Measurements from ENCODE around the gene BRK1. TPM values are rescaled to one million over a fixed set of nuclear protein-coding genes. Genes with fewer than 3 reads are reported as not detected.
A peak's percentile ranks its signal among the peaks of the same experiment; 100 is the strongest.

BRK1 gene
- polyA plus RNA-seq, 1 of the 3 experiments (the other 2 are of a cell fraction), result 211 TPM

DNA sequence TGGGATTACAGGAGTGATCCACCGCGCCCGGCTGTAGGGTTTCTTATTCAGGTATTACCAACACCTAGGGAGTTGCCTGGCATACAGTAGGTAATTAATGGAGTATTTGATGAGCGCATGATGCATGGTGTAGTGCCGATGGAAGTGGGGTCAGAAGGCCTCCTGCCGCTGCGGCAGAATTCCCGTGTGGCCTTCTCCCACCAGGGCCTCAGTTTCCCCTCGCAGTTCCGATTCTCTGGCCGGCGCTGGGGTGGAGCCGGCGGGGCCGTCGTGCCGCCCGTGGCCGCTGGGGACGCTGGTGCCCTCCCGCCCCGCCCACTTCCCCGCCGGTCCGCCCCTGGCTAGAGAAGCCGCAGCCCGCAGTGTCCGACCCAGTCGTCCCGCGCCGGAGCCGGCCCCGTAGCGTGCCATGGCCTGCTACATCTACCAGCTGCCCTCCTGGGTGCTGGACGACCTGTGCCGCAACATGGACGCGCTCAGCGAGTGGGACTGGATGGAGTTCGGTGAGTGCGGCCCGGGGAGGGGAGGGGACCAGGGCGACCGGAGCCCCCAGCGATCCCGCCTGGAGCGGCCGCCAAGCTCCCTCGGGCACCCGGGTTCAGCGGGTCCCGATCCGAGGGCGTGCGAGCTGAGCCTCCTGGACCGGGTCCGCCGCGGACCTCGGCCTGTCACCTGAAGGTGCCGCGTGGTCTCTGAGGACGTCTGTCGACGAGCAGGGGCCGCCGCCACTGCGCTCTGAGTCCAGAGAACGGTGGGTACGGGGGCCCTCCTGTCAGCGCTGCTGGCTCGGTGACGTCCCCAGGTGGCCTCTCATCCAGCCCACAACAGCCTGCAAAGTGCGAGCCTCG lies 49.3 kb downstream of the BRK1 start, which contains the start of gene IRAK2 (continued):
- TF ChIP-seq EP300 (IDR thresholded peaks at IDR 0.05; ENCODE audit: borderline replicate concordance in 1 of 2, low read depth in 1 of 2, low read length in 1 of 2) (no peak), TAF1 (IDR thresholded peaks at IDR 0.05; ENCODE audit: borderline replicate concordance, low read depth, low read length) (no peak), RCOR1 (IDR thresholded peaks at IDR 0.05; ENCODE audit: low read length) (no peak), GABPA (IDR thresholded peaks at IDR 0.05; ENCODE audit: low read depth) (no peak), RXRA (IDR thresholded peaks at IDR 0.05; ENCODE audit: borderline replicate concordance, low read depth) (no peak), MEF2A (IDR thresholded peaks at IDR 0.05; ENCODE audit: borderline replicate concordance, low read depth) (no peak), RAD21 (IDR thresholded peaks at IDR 0.05; ENCODE audit: low read length) (no peak), EZH2phosphoT487 (IDR thresholded peaks at IDR 0.05; ENCODE audit: borderline replicate concordance, low read depth) (no peak), FOSL2 (IDR thresholded peaks at IDR 0.05; ENCODE audit: borderline replicate concordance, low read depth) (no peak), CHD2 (IDR thresholded peaks at IDR 0.05; ENCODE audit: low read length, partially characterized antibody) (no peak), FOXJ3 (CRISPR knock-in tag; IDR thresholded peaks at IDR 0.05) (no peak), JUND (IDR thresholded peaks at IDR 0.05) (no peak), GATA2 (CRISPR knock-in tag; IDR thresholded peaks at IDR 0.05) (no peak), TEAD4 (IDR thresholded peaks at IDR 0.05; ENCODE audit: borderline replicate concordance, insufficient read depth) (no peak)
- TF ChIP-seq, protein P1, sequence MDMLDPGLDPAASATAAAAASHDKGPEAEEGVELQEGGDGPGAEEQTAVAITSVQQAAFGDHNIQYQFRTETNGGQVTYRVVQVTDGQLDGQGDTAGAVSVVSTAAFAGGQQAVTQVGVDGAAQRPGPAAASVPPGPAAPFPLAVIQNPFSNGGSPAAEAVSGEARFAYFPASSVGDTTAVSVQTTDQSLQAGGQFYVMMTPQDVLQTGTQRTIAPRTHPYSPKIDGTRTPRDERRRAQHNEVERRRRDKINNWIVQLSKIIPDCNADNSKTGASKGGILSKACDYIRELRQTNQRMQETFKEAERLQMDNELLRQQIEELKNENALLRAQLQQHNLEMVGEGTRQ (IDR thresholded peaks at IDR 0.05; ENCODE audit: borderline replicate concordance, low read depth, low read length), result no peak
- TF ChIP-seq, protein P2, sequence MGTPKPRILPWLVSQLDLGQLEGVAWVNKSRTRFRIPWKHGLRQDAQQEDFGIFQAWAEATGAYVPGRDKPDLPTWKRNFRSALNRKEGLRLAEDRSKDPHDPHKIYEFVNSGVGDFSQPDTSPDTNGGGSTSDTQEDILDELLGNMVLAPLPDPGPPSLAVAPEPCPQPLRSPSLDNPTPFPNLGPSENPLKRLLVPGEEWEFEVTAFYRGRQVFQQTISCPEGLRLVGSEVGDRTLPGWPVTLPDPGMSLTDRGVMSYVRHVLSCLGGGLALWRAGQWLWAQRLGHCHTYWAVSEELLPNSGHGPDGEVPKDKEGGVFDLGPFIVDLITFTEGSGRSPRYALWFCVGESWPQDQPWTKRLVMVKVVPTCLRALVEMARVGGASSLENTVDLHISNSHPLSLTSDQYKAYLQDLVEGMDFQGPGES (IDR thresholded peaks at IDR 0.05; ENCODE audit: low read depth, low read length), result no peak
- TF ChIP-seq, protein P3, sequence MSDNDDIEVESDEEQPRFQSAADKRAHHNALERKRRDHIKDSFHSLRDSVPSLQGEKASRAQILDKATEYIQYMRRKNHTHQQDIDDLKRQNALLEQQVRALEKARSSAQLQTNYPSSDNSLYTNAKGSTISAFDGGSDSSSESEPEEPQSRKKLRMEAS (IDR thresholded peaks at IDR 0.05; ENCODE audit: low read depth), result peak; percentile 48
- TF ChIP-seq, protein P4, sequence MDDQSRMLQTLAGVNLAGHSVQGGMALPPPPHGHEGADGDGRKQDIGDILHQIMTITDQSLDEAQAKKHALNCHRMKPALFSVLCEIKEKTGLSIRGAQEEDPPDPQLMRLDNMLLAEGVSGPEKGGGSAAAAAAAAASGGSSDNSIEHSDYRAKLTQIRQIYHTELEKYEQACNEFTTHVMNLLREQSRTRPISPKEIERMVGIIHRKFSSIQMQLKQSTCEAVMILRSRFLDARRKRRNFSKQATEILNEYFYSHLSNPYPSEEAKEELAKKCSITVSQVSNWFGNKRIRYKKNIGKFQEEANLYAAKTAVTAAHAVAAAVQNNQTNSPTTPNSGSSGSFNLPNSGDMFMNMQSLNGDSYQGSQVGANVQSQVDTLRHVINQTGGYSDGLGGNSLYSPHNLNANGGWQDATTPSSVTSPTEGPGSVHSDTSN (IDR thresholded peaks at IDR 0.05), result no peak
- TF ChIP-seq, protein P5, sequence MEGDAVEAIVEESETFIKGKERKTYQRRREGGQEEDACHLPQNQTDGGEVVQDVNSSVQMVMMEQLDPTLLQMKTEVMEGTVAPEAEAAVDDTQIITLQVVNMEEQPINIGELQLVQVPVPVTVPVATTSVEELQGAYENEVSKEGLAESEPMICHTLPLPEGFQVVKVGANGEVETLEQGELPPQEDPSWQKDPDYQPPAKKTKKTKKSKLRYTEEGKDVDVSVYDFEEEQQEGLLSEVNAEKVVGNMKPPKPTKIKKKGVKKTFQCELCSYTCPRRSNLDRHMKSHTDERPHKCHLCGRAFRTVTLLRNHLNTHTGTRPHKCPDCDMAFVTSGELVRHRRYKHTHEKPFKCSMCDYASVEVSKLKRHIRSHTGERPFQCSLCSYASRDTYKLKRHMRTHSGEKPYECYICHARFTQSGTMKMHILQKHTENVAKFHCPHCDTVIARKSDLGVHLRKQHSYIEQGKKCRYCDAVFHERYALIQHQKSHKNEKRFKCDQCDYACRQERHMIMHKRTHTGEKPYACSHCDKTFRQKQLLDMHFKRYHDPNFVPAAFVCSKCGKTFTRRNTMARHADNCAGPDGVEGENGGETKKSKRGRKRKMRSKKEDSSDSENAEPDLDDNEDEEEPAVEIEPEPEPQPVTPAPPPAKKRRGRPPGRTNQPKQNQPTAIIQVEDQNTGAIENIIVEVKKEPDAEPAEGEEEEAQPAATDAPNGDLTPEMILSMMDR (IDR thresholded peaks at IDR 0.05), result peak; percentile 62
- TF ChIP-seq, protein P6, sequence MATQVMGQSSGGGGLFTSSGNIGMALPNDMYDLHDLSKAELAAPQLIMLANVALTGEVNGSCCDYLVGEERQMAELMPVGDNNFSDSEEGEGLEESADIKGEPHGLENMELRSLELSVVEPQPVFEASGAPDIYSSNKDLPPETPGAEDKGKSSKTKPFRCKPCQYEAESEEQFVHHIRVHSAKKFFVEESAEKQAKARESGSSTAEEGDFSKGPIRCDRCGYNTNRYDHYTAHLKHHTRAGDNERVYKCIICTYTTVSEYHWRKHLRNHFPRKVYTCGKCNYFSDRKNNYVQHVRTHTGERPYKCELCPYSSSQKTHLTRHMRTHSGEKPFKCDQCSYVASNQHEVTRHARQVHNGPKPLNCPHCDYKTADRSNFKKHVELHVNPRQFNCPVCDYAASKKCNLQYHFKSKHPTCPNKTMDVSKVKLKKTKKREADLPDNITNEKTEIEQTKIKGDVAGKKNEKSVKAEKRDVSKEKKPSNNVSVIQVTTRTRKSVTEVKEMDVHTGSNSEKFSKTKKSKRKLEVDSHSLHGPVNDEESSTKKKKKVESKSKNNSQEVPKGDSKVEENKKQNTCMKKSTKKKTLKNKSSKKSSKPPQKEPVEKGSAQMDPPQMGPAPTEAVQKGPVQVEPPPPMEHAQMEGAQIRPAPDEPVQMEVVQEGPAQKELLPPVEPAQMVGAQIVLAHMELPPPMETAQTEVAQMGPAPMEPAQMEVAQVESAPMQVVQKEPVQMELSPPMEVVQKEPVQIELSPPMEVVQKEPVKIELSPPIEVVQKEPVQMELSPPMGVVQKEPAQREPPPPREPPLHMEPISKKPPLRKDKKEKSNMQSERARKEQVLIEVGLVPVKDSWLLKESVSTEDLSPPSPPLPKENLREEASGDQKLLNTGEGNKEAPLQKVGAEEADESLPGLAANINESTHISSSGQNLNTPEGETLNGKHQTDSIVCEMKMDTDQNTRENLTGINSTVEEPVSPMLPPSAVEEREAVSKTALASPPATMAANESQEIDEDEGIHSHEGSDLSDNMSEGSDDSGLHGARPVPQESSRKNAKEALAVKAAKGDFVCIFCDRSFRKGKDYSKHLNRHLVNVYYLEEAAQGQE (IDR thresholded peaks at IDR 0.05; ENCODE audit: low read depth, low read length), result 0 out of 2 replicates have a peak, but pooled peaks have one; percentile 7
